GM23338 (cell line): ENCODE results near the gene EMILIN2. TPM values are rescaled to one million over a fixed set of nuclear protein-coding genes. Genes with fewer than 3 reads are reported as not detected.
A peak's percentile ranks its signal among the peaks of the same experiment; 100 is the strongest.

Source experiments
- ATAC-seq: fragments of 200-7000 bp; cut with Tn5 transposase; 3 replicates; pipeline ENCODE4 v1.9.1; 2020
- DNase-seq: peaks from one replicate; pipeline ENCODE4 v3.0.0-alpha.2; 2015; ENCODE audit warnings: low spot score
- H2AFZ ChIP-seq: fragments of 200-600 bp; sonication (generic); 2 replicates; pipeline ENCODE4 v1.8.0; 2016; ENCODE audit warnings: antibody characterized with exemption, mild to moderate bottlenecking, moderate library complexity
- H3F3A ChIP-seq: fragments of 200-600 bp; sonication (generic); replicated peaks from 2 replicates; pipeline ENCODE4 v1.8.0; 2017; ENCODE audit warnings: antibody characterized with exemption, mixed run types, low read depth
- H3K27ac ChIP-seq: fragments of 200-600 bp; sonication (generic); 2 replicates; pipeline ENCODE4 v1.6.1; 2016; ENCODE audit warnings: low read depth
- H3K27me3 ChIP-seq: fragments of 200-600 bp; sonication (generic); 2 replicates; pipeline ENCODE4 v1.8.0; 2016; ENCODE audit warnings: mild to moderate bottlenecking, mixed run types, moderate library complexity; ENCODE audit not compliant: insufficient read depth
- H3K36me3 ChIP-seq: fragments of 200-600 bp; sonication (generic); 2 replicates; pipeline ENCODE4 v1.8.0; 2016; ENCODE audit warnings: mild to moderate bottlenecking; ENCODE audit not compliant: insufficient read depth
- H3K4me1 ChIP-seq: fragments of 200-600 bp; sonication (generic); 2 replicates; pipeline ENCODE4 v1.8.0; 2016; ENCODE audit warnings: mild to moderate bottlenecking, moderate library complexity; ENCODE audit not compliant: insufficient read depth
- H3K4me2 ChIP-seq: fragments of 200-600 bp; sonication (generic); 2 replicates; pipeline ENCODE4 v1.7.1; 2017; ENCODE audit warnings: mixed run types
- H3K4me3 ChIP-seq: fragments of 200-600 bp; sonication (generic); 2 replicates; pipeline ENCODE4 v1.6.1; 2016; ENCODE audit warnings: mixed run types
- H3K79me2 ChIP-seq: fragments of 200-600 bp; sonication (generic); replicated peaks from 2 replicates; pipeline ENCODE4 v1.8.0; 2017; ENCODE audit warnings: mild to moderate bottlenecking; ENCODE audit not compliant: insufficient read depth
- H3K9me2 ChIP-seq: fragments of 200-600 bp; sonication (generic); 2 replicates; pipeline ENCODE4 v1.8.0; 2017; ENCODE audit not compliant: insufficient read depth
- H4K20me1 ChIP-seq: fragments of 200-600 bp; sonication (generic); replicated peaks from 2 replicates; pipeline ENCODE4 v1.8.0; 2017; ENCODE audit warnings: mild to moderate bottlenecking; ENCODE audit not compliant: insufficient read depth
- H3K27ac Mint-ChIP-seq: 2 replicates; pipeline ENCODE4 v1.8.0; 2020; ENCODE audit warnings: inconsistent platforms, mild to moderate bottlenecking, moderate library complexity, mixed read lengths
- H3K27me3 Mint-ChIP-seq: 3 replicates; pipeline ENCODE4 v1.8.0; 2022; ENCODE audit warnings: low read depth, mild to moderate bottlenecking, moderate library complexity, mixed read lengths, inconsistent platforms; ENCODE audit not compliant: insufficient read depth, poor library complexity
- H3K36me3 Mint-ChIP-seq: 3 replicates; pipeline ENCODE4 v1.8.0; 2021; ENCODE audit warnings: low read depth, mild to moderate bottlenecking, inconsistent platforms, moderate library complexity, mixed read lengths
- H3K4me1 Mint-ChIP-seq: 3 replicates; pipeline ENCODE4 v1.8.0; 2020; ENCODE audit warnings: mild to moderate bottlenecking, inconsistent platforms, mixed read lengths
- H3K4me3 Mint-ChIP-seq: 3 replicates; pipeline ENCODE4 v1.8.0; 2021; ENCODE audit warnings: moderate library complexity, mild to moderate bottlenecking, inconsistent platforms, mixed read lengths
- H3K9me3 Mint-ChIP-seq: 3 replicates; pipeline ENCODE4 v1.8.0; 2020; ENCODE audit warnings: moderate library complexity, mild to moderate bottlenecking, inconsistent platforms, mixed read lengths
- EZH2 ChIP-seq: fragments of 200-600 bp; sonication (generic); IDR thresholded peaks from one replicate; pipeline ENCODE4 v1.8.0; 2017; ENCODE audit warnings: antibody characterized with exemption, mild to moderate bottlenecking, low read depth; ENCODE audit not compliant: unreplicated experiment
- JUNB ChIP-seq: IDR thresholded peaks from one replicate; pipeline ENCODE4 v1.6.1; 2016; ENCODE audit warnings: antibody characterized with exemption; ENCODE audit not compliant: unreplicated experiment
- NANOG ChIP-seq: IDR thresholded peaks from 2 replicates; pipeline ENCODE4 v1.6.1; 2016; ENCODE audit warnings: antibody characterized with exemption, borderline replicate concordance
- POLR2AphosphoS5 ChIP-seq: IDR thresholded peaks from 2 replicates; pipeline ENCODE4 v1.6.1; 2016; ENCODE audit warnings: antibody characterized with exemption, low read depth
- STAT1 ChIP-seq: IDR thresholded peaks from one replicate; pipeline ENCODE4 v1.6.1; 2016; ENCODE audit warnings: antibody characterized with exemption; ENCODE audit not compliant: unreplicated experiment
- ZNF114 ChIP-seq: fragments of 250-450 bp; sonication (Bioruptor Pico); IDR thresholded peaks from 2 replicates; pipeline ENCODE4 v1.5.0; 2020; ENCODE audit warnings: mild to moderate bottlenecking, moderate library complexity
- ZNF331 ChIP-seq: fragments of 250-450 bp; sonication (Bioruptor Pico); IDR thresholded peaks from 2 replicates; pipeline ENCODE4 v1.5.0; 2020; ENCODE audit warnings: low read depth, mild to moderate bottlenecking, moderate library complexity
- polyA plus RNA-seq: library from polyadenylated mRNA; unstranded; fragments of >200 nt; fragmentation: Nextera tagmentation; extraction: Ambion mirVana; gene quantifications from 2 replicates; pipeline ENCODE4 v1.2.1, GENCODE V29; 2016
- total RNA-seq: library from RNA; depleted of rRNA; stranded (reverse); fragments of >200 nt; shearing (Covaris generic); gene quantifications from 2 replicates; pipeline ENCODE4 v1.2.3, GENCODE V29; 2014
- TF ChIP-seq, protein P1 (sequence below): fragments of 250-450 bp; sonication (Bioruptor Pico); IDR thresholded peaks from 2 replicates; pipeline ENCODE4 v1.5.0; 2020; ENCODE audit warnings: mild to moderate bottlenecking, moderate library complexity
- TF ChIP-seq, protein P2 (sequence below): IDR thresholded peaks from 2 replicates; pipeline ENCODE4 v1.6.1; 2016; ENCODE audit warnings: antibody characterized with exemption
- TF ChIP-seq, protein P3 (sequence below), 2 experiments: fragments of 200-600 bp in 1 of 2; sonication (generic) in 1 of 2; conservative IDR thresholded peaks; 2 replicates each; pipeline versions ENCODE4 v1.5.1 to v1.6.1; 2016 to 2017; ENCODE audit warnings: antibody characterized with exemption in 2 of 2, low read depth in 2 of 2, mild to moderate bottlenecking in 2 of 2, moderate library complexity in 1 of 2

Gene EMILIN2
- total and polyA plus RNA-seq, 2 experiments from 2014 or later, result 3.0 to 11.6 TPM

DNA sequence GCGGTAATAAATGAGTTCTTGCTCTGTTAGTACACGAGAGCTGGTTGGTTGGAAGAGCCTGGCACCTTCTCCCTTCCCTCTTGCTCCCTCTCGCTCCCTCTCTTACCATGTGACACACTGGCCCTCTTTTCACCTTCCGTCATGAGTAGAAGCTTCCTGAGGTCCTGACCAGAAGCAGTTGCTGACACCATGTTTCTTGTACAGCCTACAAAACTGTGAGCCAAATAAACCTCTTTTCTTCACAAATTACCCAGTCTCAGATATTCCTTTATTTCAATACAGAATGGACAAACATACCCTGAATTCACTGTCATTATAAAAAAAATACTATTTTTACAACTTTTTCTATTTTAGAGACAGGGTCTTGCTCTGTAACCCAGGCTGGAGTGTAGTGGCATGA is 40.7 kb downstream of the EMILIN2 start:
- Histone ChIP-seq H3K36me3 (no peaks in the 10 kb centered on the region), H3K4me1 (no peaks in the 10 kb centered on the region; the same call in 1 of the 2 replicates), H3K9me2 (no peaks in the 10 kb centered on the region), H3K27ac (no peak overlapping the region), H4K20me1 (no peaks in the 10 kb centered on the region), H3K27me3 (no peaks in the 10 kb centered on the region), H3F3A (no peaks in the 10 kb centered on the region), H3K79me2 (no peaks in the 10 kb centered on the region), H2AFZ (no peak overlapping the region), H3K4me2 (no peak overlapping the region), H3K4me3 (no peak overlapping the region)
- Mint-ChIP-seq H3K4me1 (peaks cover 6% of the 10 kb centered on the region), H3K9me3 (peaks cover 8% of the 10 kb centered on the region), H3K27me3 (peaks cover 8% of the 10 kb centered on the region), H3K27ac (no peak overlapping the region), H3K4me3 (no peak overlapping the region), H3K36me3 (no peaks in the 10 kb centered on the region)
- TF ChIP-seq EZH2, result no peak
- no peak for TF ChIP-seq ZNF114
- TF ChIP-seq, protein P1, sequence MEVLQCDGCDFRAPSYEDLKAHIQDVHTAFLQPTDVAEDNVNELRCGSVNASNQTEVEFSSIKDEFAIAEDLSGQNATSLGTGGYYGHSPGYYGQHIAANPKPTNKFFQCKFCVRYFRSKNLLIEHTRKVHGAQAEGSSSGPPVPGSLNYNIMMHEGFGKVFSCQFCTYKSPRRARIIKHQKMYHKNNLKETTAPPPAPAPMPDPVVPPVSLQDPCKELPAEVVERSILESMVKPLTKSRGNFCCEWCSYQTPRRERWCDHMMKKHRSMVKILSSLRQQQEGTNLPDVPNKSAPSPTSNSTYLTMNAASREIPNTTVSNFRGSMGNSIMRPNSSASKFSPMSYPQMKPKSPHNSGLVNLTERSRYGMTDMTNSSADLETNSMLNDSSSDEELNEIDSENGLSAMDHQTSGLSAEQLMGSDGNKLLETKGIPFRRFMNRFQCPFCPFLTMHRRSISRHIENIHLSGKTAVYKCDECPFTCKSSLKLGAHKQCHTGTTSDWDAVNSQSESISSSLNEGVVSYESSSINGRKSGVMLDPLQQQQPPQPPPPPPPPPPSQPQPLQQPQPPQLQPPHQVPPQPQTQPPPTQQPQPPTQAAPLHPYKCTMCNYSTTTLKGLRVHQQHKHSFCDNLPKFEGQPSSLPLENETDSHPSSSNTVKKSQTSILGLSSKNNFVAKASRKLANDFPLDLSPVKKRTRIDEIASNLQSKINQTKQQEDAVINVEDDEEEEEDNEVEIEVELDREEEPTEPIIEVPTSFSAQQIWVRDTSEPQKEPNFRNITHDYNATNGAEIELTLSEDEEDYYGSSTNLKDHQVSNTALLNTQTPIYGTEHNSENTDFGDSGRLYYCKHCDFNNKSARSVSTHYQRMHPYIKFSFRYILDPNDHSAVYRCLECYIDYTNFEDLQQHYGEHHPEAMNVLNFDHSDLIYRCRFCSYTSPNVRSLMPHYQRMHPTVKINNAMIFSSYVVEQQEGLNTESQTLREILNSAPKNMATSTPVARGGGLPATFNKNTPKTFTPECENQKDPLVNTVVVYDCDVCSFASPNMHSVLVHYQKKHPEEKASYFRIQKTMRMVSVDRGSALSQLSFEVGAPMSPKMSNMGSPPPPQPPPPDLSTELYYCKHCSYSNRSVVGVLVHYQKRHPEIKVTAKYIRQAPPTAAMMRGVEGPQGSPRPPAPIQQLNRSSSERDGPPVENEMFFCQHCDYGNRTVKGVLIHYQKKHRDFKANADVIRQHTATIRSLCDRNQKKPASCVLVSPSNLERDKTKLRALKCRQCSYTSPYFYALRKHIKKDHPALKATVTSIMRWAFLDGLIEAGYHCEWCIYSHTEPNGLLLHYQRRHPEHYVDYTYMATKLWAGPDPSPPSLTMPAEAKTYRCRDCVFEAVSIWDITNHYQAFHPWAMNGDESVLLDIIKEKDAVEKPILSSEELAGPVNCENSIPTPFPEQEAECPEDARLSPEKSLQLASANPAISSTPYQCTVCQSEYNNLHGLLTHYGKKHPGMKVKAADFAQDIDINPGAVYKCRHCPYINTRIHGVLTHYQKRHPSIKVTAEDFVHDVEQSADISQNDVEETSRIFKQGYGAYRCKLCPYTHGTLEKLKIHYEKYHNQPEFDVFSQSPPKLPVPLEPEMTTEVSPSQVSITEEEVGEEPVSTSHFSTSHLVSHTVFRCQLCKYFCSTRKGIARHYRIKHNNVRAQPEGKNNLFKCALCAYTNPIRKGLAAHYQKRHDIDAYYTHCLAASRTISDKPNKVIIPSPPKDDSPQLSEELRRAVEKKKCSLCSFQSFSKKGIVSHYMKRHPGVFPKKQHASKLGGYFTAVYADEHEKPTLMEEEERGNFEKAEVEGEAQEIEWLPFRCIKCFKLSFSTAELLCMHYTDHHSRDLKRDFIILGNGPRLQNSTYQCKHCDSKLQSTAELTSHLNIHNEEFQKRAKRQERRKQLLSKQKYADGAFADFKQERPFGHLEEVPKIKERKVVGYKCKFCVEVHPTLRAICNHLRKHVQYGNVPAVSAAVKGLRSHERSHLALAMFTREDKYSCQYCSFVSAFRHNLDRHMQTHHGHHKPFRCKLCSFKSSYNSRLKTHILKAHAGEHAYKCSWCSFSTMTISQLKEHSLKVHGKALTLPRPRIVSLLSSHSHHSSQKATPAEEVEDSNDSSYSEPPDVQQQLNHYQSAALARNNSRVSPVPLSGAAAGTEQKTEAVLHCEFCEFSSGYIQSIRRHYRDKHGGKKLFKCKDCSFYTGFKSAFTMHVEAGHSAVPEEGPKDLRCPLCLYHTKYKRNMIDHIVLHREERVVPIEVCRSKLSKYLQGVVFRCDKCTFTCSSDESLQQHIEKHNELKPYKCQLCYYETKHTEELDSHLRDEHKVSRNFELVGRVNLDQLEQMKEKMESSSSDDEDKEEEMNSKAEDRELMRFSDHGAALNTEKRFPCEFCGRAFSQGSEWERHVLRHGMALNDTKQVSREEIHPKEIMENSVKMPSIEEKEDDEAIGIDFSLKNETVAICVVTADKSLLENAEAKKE (CRISPR knock-in tag), result no peak
- TF ChIP-seq STAT1, result no peak
- no peak for TF ChIP-seq JUNB
- no peak for DNase-seq
- ATAC-seq, result no peak

DNA sequence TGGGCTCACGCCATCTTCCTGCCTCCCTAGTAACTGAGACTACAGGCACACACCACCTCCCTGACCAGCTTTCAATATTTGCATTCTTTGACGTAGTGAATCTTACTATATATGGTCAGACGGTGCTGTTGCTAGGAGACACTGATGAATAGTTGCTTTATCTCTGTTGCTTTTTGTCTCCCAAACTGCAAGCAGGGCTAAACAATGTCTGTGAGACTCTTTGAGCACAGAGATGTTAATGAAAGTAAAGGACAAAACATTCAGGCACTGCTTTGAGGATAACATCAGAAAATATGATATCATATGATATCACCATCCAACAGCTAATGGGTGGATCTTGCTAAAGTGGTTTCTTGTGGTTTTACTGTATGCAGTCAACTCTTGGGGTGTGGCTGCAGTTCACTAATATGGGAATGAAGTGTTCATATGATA is 43.0 kb downstream of the EMILIN2 start:
- no peaks in the 10 kb centered on the region for H3K36me3 ChIP-seq
- no peak overlapping the region for H3K27ac ChIP-seq
- H2AFZ ChIP-seq, result no peak overlapping the region
- Mint-ChIP-seq H3K4me1 (peaks cover 5% of the 10 kb centered on the region; the same call in 2 of the 3 replicates), H3K27ac (no peak overlapping the region), H3K4me3 (no peak overlapping the region), H3K27me3 (peaks cover 6% of the 10 kb centered on the region), H3K36me3 (no peaks in the 10 kb centered on the region), H3K9me3 (peaks cover 8% of the 10 kb centered on the region)
- no peaks in the 10 kb centered on the region for H3F3A ChIP-seq
- no peak overlapping the region for H3K4me3 ChIP-seq
- no peaks in the 10 kb centered on the region for H3K27me3 ChIP-seq
- ATAC-seq (peak; percentile 71), DNase-seq (peak; percentile 47)
- no peaks in the 10 kb centered on the region; the same call in 1 of the 2 replicates for H3K4me1 ChIP-seq
- H4K20me1 ChIP-seq, result no peaks in the 10 kb centered on the region
- H3K79me2 ChIP-seq, result no peaks in the 10 kb centered on the region
- no peak overlapping the region for H3K4me2 ChIP-seq
- no peaks in the 10 kb centered on the region for H3K9me2 ChIP-seq
- no peak for TF ChIP-seq EZH2
- no peak for TF ChIP-seq NANOG
- TF ChIP-seq ZNF114, result no peak
- TF ChIP-seq, protein P2, sequence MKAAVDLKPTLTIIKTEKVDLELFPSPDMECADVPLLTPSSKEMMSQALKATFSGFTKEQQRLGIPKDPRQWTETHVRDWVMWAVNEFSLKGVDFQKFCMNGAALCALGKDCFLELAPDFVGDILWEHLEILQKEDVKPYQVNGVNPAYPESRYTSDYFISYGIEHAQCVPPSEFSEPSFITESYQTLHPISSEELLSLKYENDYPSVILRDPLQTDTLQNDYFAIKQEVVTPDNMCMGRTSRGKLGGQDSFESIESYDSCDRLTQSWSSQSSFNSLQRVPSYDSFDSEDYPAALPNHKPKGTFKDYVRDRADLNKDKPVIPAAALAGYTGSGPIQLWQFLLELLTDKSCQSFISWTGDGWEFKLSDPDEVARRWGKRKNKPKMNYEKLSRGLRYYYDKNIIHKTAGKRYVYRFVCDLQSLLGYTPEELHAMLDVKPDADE, result no peak
- no peak for TF ChIP-seq JUNB
- TF ChIP-seq ZNF331, result no peak
- TF ChIP-seq, protein P3, sequence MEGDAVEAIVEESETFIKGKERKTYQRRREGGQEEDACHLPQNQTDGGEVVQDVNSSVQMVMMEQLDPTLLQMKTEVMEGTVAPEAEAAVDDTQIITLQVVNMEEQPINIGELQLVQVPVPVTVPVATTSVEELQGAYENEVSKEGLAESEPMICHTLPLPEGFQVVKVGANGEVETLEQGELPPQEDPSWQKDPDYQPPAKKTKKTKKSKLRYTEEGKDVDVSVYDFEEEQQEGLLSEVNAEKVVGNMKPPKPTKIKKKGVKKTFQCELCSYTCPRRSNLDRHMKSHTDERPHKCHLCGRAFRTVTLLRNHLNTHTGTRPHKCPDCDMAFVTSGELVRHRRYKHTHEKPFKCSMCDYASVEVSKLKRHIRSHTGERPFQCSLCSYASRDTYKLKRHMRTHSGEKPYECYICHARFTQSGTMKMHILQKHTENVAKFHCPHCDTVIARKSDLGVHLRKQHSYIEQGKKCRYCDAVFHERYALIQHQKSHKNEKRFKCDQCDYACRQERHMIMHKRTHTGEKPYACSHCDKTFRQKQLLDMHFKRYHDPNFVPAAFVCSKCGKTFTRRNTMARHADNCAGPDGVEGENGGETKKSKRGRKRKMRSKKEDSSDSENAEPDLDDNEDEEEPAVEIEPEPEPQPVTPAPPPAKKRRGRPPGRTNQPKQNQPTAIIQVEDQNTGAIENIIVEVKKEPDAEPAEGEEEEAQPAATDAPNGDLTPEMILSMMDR (conservative IDR thresholded peaks at IDR 0.05; ENCODE audit: low read depth in 2 of 2), result no peak
- no peak for TF ChIP-seq POLR2AphosphoS5
